GM10266 (cell line): Measurements from ENCODE around the gene ZNF587B.
"Not testable (repeated sequence)": the region's sequence is repeated elsewhere in the genome, so short reads cannot be mapped to it uniquely, and the experiment has no call there.

ENCODE experiments used
- DNase-seq: peaks from one replicate; pipeline ENCODE4 v3.0.0; 2012; ENCODE audit errors: extremely low spot score
- CTCF ChIP-seq: IDR thresholded peaks from 2 replicates; pipeline ENCODE4 v1.5.1; 2012; ENCODE audit warnings: mild to moderate bottlenecking, low read depth; ENCODE audit not compliant: control insufficient read depth, insufficient read depth; ENCODE audit errors: missing control alignments

The ZNF587B gene

GRCh38 chr19:57830071-57830602 is at the start of gene ZNF587B:
ZNF587B (plus strand) TSS chr19:57830299; CDS start chr19:57830529, 230 bp downstream.
- TF ChIP-seq CTCF: no peak
- DNase-seq: no peak

GRCh38 chr19:57786286-57786685 is 43.8 kb upstream of the ZNF587B start:
- no peak for TF ChIP-seq CTCF

GRCh38 chr19:57786906-57787305 is 43.2 kb upstream of the ZNF587B start:
- no peak for DNase-seq
- TF ChIP-seq CTCF: no peak

More at GRCh38 chr19:57786286-57786685, 43.8 kb upstream of the ZNF587B start:
- no peak for DNase-seq

DNA sequence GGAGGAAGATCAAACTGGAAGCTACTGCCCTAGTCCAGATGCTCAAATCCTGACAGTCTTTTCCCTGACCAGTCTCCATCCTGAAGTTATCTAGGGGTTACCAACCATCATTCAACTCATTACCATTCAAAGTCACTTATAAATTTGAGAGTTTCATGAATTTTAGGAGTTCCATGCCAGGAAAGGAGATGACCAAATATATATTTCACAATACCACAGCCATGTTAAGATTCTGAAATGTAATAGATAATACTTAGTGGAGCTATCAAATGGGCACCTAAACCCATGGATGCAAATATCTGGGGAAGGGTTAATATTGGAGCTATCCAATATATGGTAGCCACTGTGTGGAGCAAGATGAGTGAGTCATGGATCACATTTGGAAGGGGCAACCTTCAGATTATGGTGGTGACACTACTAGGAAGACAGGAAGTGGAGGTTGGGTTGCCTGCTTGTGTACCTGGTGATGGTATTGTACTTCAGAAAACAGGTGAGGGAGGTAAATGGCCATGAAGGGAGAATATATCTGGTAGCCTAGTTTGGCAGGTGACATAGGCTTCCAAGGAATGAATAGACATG is 41.9 kb upstream of the ZNF587B start:
- no peak for DNase-seq
- no peak for TF ChIP-seq CTCF

- DNase-seq: no peak
- TF ChIP-seq CTCF: no peak
Observed at GRCh38 chr19:57789288-57789687, 40.8 kb upstream of the ZNF587B start.

DNA sequence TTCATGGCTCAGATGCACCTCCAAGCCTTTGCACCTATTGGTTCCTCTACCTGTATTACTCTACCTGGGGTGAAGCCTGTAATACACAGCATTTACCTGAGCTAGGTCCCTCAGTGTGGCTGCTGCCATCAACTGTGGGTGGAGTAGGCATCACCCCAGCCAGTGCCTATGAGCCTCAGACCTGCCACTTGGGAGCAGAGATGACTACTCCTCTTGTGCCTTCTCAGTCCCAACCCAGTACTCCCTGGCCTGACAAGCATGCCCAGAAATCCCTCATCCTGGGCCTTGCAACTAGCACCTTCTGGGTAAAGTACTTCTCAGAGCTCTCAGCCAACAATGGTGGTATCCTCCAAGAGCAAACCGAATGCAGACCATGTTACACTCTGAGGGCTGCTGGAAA is 33.5 kb upstream of the ZNF587B start:
- DNase-seq: not testable (repeated sequence)

GRCh38 chr19:57800696-57801095 is 29.4 kb upstream of the ZNF587B start:
- no peak for DNase-seq
- no peak for TF ChIP-seq CTCF

- no peak for DNase-seq
- TF ChIP-seq CTCF: peak; percentile 53
Observed at GRCh38 chr19:57802269-57802668, 27.8 kb upstream of the ZNF587B start.
